IMR-90 (cell line): ENCODE data around the gene MLLT10.

Experiments
- BHLHE40 ChIP-seq: fragments of 150-350 bp; IDR thresholded peaks from 2 replicates; pipeline ENCODE4 v1.6.1; 2016; ENCODE audit warnings: mild to moderate bottlenecking, low read depth, low read length
- CEBPB ChIP-seq: IDR thresholded peaks from 2 replicates; pipeline ENCODE4 v1.6.1; 2012; ENCODE audit warnings: low read depth, low read length, improper control_type of control experiment
- CTCF ChIP-seq: conservative IDR thresholded peaks from 2 replicates; pipeline ENCODE4 v1.5.1; 2012; ENCODE audit warnings: mild to moderate bottlenecking, low read depth, low read length, improper control_type of control experiment
- MXI1 ChIP-seq: IDR thresholded peaks from 2 replicates; pipeline ENCODE4 v1.6.1; 2012; ENCODE audit warnings: low read depth, mild to moderate bottlenecking, low read length, moderate library complexity, borderline replicate concordance
- NFE2L2 ChIP-seq: fragments of 150-350 bp; IDR thresholded peaks from 2 replicates; pipeline ENCODE4 v1.6.1; 2016; ENCODE audit warnings: low read depth, mild to moderate bottlenecking, low read length
- POLR2A ChIP-seq: IDR thresholded peaks from 2 replicates; pipeline ENCODE4 v1.6.1; 2012; ENCODE audit warnings: mild to moderate bottlenecking, low read depth, low read length
- RAD21 ChIP-seq: IDR thresholded peaks from 2 replicates; pipeline ENCODE4 v1.6.1; 2012; ENCODE audit warnings: low read length, improper control_type of control experiment
- RFX5 ChIP-seq: IDR thresholded peaks from 2 replicates; pipeline ENCODE4 v1.8.0; 2012; ENCODE audit warnings: low read depth, mild to moderate bottlenecking, low read length, moderate library complexity
- SMC3 ChIP-seq: fragments of 150-350 bp; IDR thresholded peaks from 2 replicates; pipeline ENCODE4 v1.6.1; 2016; ENCODE audit warnings: low read depth, mild to moderate bottlenecking, antibody characterized with exemption, low read length, moderate library complexity

GRCh38 chr10:21689881-21690280, 155.8 kb downstream of the MLLT10 start:
- TF ChIP-seq BHLHE40 (no peak), RAD21 (no peak), CTCF (no peak), CEBPB (no peak), POLR2A (no peak), MXI1 (no peak), NFE2L2 (no peak), SMC3 (no peak), RFX5 (no peak)
